D721Med (cell line): Measurements from ENCODE around the gene TBCEL.

ENCODE experiments used
- DNase-seq: peaks from one replicate; pipeline ENCODE4 v3.0.0; 2011; ENCODE audit warnings: low spot score; ENCODE audit not compliant: insufficient read length
- FAIRE-seq: peaks from 2 replicates; lab custom pipeline; 2011; peaks lifted over from hg19 to GRCh38; lab: Jason Lieb, UNC
- TF ChIP-seq, protein P1 (sequence below): IDR thresholded peaks from 2 replicates; pipeline ENCODE4 v1.5.1; 2012; ENCODE audit warnings: mild to moderate bottlenecking, control low read depth; ENCODE audit not compliant: insufficient read depth; ENCODE audit errors: missing control alignments

Gene TBCEL

DNA sequence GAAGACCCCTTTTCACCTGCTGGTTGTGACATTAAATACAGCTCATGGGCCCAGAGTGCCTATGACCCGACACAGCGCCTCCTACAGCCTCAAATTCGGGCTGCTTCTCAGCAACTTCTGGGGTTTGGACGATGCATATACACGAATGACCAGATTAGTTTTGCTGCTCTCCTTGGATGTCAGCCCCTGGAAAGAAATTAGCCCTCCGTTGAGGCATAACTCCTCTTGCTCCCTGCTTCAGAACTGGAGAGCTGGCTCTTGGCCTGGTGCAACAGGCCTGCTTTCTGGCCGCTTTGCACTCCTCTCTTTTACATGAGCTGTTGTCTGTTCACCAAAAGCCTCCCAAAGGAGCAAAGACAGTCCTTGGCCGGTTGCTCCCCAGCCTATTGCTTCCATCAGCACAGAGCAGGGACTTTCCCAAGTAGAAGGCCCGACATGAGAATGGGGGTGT is 80.4 kb downstream of the TBCEL start:
- FAIRE-seq = no peak
- DNase-seq = no peak

DNA sequence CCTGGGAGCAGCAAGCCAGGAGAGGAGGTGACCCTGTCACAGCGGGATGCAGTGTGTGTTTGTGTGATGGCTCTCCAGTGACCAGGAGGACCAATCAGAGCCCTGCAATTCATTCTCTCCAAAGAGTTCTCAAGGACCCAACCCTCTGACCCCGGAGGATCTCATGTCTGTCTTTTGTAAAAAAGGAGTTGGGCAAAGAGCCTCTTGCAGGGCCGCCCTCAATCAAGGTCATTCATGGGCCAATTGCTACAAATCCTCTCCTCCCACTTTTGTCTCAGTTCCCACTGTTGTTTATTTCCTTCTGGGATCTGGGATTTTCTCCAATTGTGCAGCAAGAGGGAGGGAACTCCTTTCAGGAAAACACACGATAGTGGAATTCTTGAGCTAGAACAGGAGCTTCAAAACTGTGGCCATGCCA is 81.2 kb downstream of the TBCEL start:
- DNase-seq (no peak), FAIRE-seq (no peak)
- TF ChIP-seq, protein P1, sequence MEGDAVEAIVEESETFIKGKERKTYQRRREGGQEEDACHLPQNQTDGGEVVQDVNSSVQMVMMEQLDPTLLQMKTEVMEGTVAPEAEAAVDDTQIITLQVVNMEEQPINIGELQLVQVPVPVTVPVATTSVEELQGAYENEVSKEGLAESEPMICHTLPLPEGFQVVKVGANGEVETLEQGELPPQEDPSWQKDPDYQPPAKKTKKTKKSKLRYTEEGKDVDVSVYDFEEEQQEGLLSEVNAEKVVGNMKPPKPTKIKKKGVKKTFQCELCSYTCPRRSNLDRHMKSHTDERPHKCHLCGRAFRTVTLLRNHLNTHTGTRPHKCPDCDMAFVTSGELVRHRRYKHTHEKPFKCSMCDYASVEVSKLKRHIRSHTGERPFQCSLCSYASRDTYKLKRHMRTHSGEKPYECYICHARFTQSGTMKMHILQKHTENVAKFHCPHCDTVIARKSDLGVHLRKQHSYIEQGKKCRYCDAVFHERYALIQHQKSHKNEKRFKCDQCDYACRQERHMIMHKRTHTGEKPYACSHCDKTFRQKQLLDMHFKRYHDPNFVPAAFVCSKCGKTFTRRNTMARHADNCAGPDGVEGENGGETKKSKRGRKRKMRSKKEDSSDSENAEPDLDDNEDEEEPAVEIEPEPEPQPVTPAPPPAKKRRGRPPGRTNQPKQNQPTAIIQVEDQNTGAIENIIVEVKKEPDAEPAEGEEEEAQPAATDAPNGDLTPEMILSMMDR = no peak

More for the DNA sequence above, 80.4 kb downstream of the TBCEL start:
- TF ChIP-seq, protein P1 = peak; percentile 3

DNA sequence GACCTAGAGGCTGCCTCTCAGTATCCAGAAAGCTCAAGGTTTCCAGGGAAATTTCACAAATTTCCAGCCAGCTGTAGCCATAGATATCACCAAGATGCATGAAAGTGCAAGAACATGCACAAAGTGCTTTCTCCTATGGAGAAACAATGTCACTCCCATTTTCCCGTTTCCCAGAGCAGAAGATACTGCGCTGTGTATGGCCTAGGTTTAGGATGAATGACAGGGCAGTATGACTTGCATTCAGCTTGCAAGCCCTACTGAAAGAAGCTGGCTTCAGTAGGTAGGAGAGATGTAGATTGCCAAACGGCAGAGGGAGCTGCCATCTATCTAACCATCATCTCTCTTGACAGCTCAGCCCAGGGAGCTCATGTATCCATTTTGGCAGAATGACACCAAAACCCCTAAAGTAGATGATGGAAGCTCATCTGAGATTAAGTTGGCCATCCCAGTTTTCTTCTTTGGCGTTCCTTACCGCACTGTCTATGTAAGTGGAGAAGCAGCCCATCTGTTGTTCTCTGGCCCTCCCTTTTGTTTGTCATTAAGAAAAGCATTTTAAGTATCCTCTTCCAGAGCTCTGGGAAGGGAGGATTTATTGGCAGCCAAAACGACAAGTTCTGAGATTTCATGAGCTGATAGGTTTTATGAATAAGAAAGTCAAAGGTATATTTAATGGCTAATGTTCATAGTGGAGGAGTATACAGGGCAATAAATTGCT is 81.7 kb downstream of the TBCEL start:
- FAIRE-seq (no peak), DNase-seq (no peak)
- TF ChIP-seq, protein P1 = peak; percentile 39

DNA sequence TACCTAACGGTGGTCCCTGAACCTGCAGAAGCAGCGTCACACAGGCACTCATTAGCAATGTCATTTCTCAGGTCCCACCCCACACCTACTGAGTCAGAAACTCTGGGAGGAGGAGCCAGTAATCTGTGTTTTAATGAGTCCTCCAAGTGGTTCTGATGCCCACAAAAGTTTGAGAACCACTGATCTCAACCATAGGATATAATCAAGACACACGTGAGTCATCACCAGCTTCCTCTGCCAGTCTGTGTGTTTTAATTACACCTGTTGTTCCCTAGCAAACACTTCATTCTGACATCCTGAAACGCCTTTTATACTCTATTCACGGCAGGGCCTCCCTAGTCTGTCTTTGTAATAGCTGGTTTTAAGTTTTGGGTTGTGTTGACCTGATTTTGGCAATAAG is 82.9 kb downstream of the TBCEL start:
- no peak for FAIRE-seq
- no peak for DNase-seq
- TF ChIP-seq, protein P1 = no peak

DNA sequence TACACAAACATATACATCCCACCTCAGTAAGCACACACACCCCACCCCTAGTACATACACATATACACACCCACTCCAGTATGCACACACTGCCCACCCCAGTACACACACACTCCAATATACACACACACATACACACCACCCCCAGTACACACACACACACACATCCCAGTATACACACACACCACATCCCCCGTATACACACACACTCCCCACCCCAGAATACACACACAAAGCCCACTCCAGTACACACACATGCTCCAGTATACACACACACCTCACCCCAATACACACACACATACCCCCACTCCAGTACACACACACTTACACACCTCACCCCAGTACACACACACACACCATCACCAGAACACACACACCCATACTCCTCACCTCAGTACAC is 84.5 kb downstream of the TBCEL start:
- FAIRE-seq (no peak), DNase-seq (no peak)
- TF ChIP-seq, protein P1 = no peak

DNA sequence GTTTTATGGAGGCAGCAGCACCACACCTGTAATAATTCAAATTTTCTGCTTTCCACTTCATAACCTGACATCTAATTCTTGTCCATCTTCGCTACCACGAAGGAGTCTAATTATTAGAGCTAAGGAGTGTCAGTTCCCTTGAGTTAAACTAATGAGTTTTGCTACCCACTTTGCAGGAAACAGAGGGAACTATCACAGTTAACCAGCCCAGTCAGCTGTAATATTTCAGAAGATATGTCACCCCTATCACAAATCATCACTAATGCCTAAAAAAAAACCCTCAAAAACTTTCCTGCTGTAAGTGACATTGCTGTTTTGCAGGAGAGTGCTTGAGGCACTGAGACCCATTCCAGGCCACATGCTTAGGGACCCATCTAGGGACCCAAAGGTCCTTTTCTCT is 85.6 kb downstream of the TBCEL start:
- no peak for FAIRE-seq
- no peak for DNase-seq
- TF ChIP-seq, protein P1 = no peak

DNA sequence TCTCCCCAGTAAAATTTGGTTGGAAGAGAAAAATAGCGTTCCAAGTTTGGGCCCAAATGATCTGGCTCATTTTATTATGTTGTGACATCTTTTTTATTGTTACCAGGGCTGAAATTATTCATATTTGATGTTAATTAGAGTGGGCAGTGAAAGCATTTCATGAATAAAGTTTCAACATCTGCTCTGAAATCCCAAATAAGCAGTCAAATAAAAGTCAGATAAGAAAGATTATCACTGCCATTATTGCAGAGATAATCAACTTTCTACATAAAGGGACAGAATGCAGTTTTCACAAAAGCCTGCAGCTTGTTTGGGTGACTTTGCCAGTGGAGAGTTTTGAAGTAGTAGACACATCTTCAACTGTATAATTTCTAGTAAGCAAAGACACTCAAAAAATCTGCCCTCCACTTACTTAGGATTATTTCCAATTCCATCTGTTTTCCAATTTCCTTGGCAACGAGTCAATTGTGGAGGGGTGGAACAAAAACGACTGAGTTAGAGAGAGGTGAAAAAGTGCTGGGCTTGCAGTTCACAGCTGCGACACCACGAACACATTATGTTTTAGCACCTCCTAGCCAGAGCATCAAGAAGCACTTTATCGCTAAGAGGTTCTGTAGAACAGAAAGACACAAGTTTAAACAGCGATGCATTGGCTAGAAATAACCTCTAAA is 86.1 kb downstream of the TBCEL start:
- DNase-seq = no peak
- TF ChIP-seq, protein P1 = peak; percentile 5
- no peak for FAIRE-seq
